GM23338 (cell line): ENCODE measurements around the gene PTGIR. TPM values are rescaled to one million over a fixed set of nuclear protein-coding genes. Genes with fewer than 3 reads are reported as not detected.
A peak's percentile ranks its signal among the peaks of the same experiment; 100 is the strongest.

Source experiments
- ATAC-seq: fragments of 200-7000 bp; cut with Tn5 transposase; 3 replicates; pipeline ENCODE4 v1.9.1; 2020
- DNase-seq: peaks from one replicate; pipeline ENCODE4 v3.0.0-alpha.2; 2015; ENCODE audit warnings: low spot score
- H2AFZ ChIP-seq: fragments of 200-600 bp; sonication (generic); 2 replicates; pipeline ENCODE4 v1.8.0; 2016; ENCODE audit warnings: antibody characterized with exemption, mild to moderate bottlenecking, moderate library complexity
- H3F3A ChIP-seq: fragments of 200-600 bp; sonication (generic); replicated peaks from 2 replicates; pipeline ENCODE4 v1.8.0; 2017; ENCODE audit warnings: antibody characterized with exemption, mixed run types, low read depth
- H3K27ac ChIP-seq: fragments of 200-600 bp; sonication (generic); 2 replicates; pipeline ENCODE4 v1.6.1; 2016; ENCODE audit warnings: low read depth
- H3K27me3 ChIP-seq: fragments of 200-600 bp; sonication (generic); 2 replicates; pipeline ENCODE4 v1.8.0; 2016; ENCODE audit warnings: mild to moderate bottlenecking, mixed run types, moderate library complexity; ENCODE audit not compliant: insufficient read depth
- H3K36me3 ChIP-seq: fragments of 200-600 bp; sonication (generic); 2 replicates; pipeline ENCODE4 v1.8.0; 2016; ENCODE audit warnings: mild to moderate bottlenecking; ENCODE audit not compliant: insufficient read depth
- H3K4me1 ChIP-seq: fragments of 200-600 bp; sonication (generic); 2 replicates; pipeline ENCODE4 v1.8.0; 2016; ENCODE audit warnings: mild to moderate bottlenecking, moderate library complexity; ENCODE audit not compliant: insufficient read depth
- H3K4me2 ChIP-seq: fragments of 200-600 bp; sonication (generic); 2 replicates; pipeline ENCODE4 v1.7.1; 2017; ENCODE audit warnings: mixed run types
- H3K4me3 ChIP-seq: fragments of 200-600 bp; sonication (generic); 2 replicates; pipeline ENCODE4 v1.6.1; 2016; ENCODE audit warnings: mixed run types
- H3K79me2 ChIP-seq: fragments of 200-600 bp; sonication (generic); replicated peaks from 2 replicates; pipeline ENCODE4 v1.8.0; 2017; ENCODE audit warnings: mild to moderate bottlenecking; ENCODE audit not compliant: insufficient read depth
- H3K9me2 ChIP-seq: fragments of 200-600 bp; sonication (generic); 2 replicates; pipeline ENCODE4 v1.8.0; 2017; ENCODE audit not compliant: insufficient read depth
- H4K20me1 ChIP-seq: fragments of 200-600 bp; sonication (generic); replicated peaks from 2 replicates; pipeline ENCODE4 v1.8.0; 2017; ENCODE audit warnings: mild to moderate bottlenecking; ENCODE audit not compliant: insufficient read depth
- H3K27ac Mint-ChIP-seq: 2 replicates; pipeline ENCODE4 v1.8.0; 2020; ENCODE audit warnings: inconsistent platforms, mild to moderate bottlenecking, moderate library complexity, mixed read lengths
- H3K27me3 Mint-ChIP-seq: 3 replicates; pipeline ENCODE4 v1.8.0; 2022; ENCODE audit warnings: low read depth, mild to moderate bottlenecking, moderate library complexity, mixed read lengths, inconsistent platforms; ENCODE audit not compliant: insufficient read depth, poor library complexity
- H3K36me3 Mint-ChIP-seq: 3 replicates; pipeline ENCODE4 v1.8.0; 2021; ENCODE audit warnings: low read depth, mild to moderate bottlenecking, inconsistent platforms, moderate library complexity, mixed read lengths
- H3K4me1 Mint-ChIP-seq: 3 replicates; pipeline ENCODE4 v1.8.0; 2020; ENCODE audit warnings: mild to moderate bottlenecking, inconsistent platforms, mixed read lengths
- H3K4me3 Mint-ChIP-seq: 3 replicates; pipeline ENCODE4 v1.8.0; 2021; ENCODE audit warnings: moderate library complexity, mild to moderate bottlenecking, inconsistent platforms, mixed read lengths
- H3K9me3 Mint-ChIP-seq: 3 replicates; pipeline ENCODE4 v1.8.0; 2020; ENCODE audit warnings: moderate library complexity, mild to moderate bottlenecking, inconsistent platforms, mixed read lengths
- CTCF ChIP-seq, 2 experiments: fragments of 200-600 bp in 1 of 2; sonication (generic) in 1 of 2; conservative IDR thresholded peaks; 2 replicates each; pipeline versions ENCODE4 v1.5.1 to v1.6.1; 2016 to 2017; ENCODE audit warnings: antibody characterized with exemption in 2 of 2, low read depth in 2 of 2, mild to moderate bottlenecking in 2 of 2, moderate library complexity in 1 of 2
- ETS1 ChIP-seq: IDR thresholded peaks from 2 replicates; pipeline ENCODE4 v1.6.1; 2016; ENCODE audit warnings: antibody characterized with exemption
- EZH2 ChIP-seq: fragments of 200-600 bp; sonication (generic); IDR thresholded peaks from one replicate; pipeline ENCODE4 v1.8.0; 2017; ENCODE audit warnings: antibody characterized with exemption, mild to moderate bottlenecking, low read depth; ENCODE audit not compliant: unreplicated experiment
- EZH2phosphoT487 ChIP-seq: fragments of 200-600 bp; sonication (generic); IDR thresholded peaks from one replicate; pipeline ENCODE4 v1.8.1; 2018; ENCODE audit warnings: antibody characterized with exemption; ENCODE audit not compliant: unreplicated experiment
- JUNB ChIP-seq: IDR thresholded peaks from one replicate; pipeline ENCODE4 v1.6.1; 2016; ENCODE audit warnings: antibody characterized with exemption; ENCODE audit not compliant: unreplicated experiment
- NANOG ChIP-seq: IDR thresholded peaks from 2 replicates; pipeline ENCODE4 v1.6.1; 2016; ENCODE audit warnings: antibody characterized with exemption, borderline replicate concordance
- POLR2AphosphoS5 ChIP-seq: IDR thresholded peaks from 2 replicates; pipeline ENCODE4 v1.6.1; 2016; ENCODE audit warnings: antibody characterized with exemption, low read depth
- REST ChIP-seq: IDR thresholded peaks from one replicate; pipeline ENCODE4 v1.6.1; 2018; ENCODE audit warnings: antibody characterized with exemption; ENCODE audit not compliant: unreplicated experiment
- polyA plus RNA-seq: library from polyadenylated mRNA; unstranded; fragments of >200 nt; fragmentation: Nextera tagmentation; extraction: Ambion mirVana; gene quantifications from 2 replicates; pipeline ENCODE4 v1.2.1, GENCODE V29; 2016
- total RNA-seq: library from RNA; depleted of rRNA; stranded (reverse); fragments of >200 nt; shearing (Covaris generic); gene quantifications from 2 replicates; pipeline ENCODE4 v1.2.3, GENCODE V29; 2014

The PTGIR gene
- total and polyA plus RNA-seq, 2 experiments from 2014 or later, result not detected

GRCh38 chr19:46617601-46618000 is 7.3 kb downstream of the PTGIR start (continued):
- TF ChIP-seq REST (no peak), CTCF (conservative IDR thresholded peaks at IDR 0.05; ENCODE audit: low read depth in 2 of 2) (no peak), EZH2phosphoT487 (no peak), JUNB (no peak), POLR2AphosphoS5 (no peak), EZH2 (no peak)

GRCh38 chr19:46616631-46617322 is 8.1 kb downstream of the PTGIR start:
- Histone ChIP-seq H3K27ac (no peak overlapping the region), H3K27me3 (no peaks in the 10 kb centered on the region), H3K79me2 (no peaks in the 10 kb centered on the region), H3K9me2 (no peaks in the 10 kb centered on the region), H2AFZ (peak overlapping the region; percentile 94), H3F3A (no peaks in the 10 kb centered on the region), H3K4me3 (no peak overlapping the region), H3K36me3 (no peaks in the 10 kb centered on the region), H4K20me1 (no peaks in the 10 kb centered on the region), H3K4me1 (no peaks in the 10 kb centered on the region; the same call in 1 of the 2 replicates), H3K4me2 (no peak overlapping the region)
- H3K4me1 Mint-ChIP-seq, result peaks cover 17% of the 10 kb centered on the region
- H3K36me3 Mint-ChIP-seq, result no peaks in the 10 kb centered on the region
- TF ChIP-seq EZH2 (no peak), POLR2AphosphoS5 (no peak), JUNB (no peak), EZH2phosphoT487 (no peak), NANOG (no peak), ETS1 (no peak), CTCF (conservative IDR thresholded peaks at IDR 0.05; ENCODE audit: low read depth in 2 of 2) (peak; percentile 60 to 80), REST (no peak)
- no peak overlapping the region for H3K27ac Mint-ChIP-seq
- peaks cover 6% of the 10 kb centered on the region for H3K27me3 Mint-ChIP-seq
- H3K9me3 Mint-ChIP-seq, result no peaks in the 10 kb centered on the region
- ATAC-seq, result peak; percentile 84
- H3K4me3 Mint-ChIP-seq, result peak overlapping the region; percentile 11; the same call in 1 of the 3 replicates
- peak; percentile 89 for DNase-seq
